Fibroblast of the conjunctiva (primary cell): ENCODE measurements around the gene PDIA2.
"Not testable (repeated sequence)": the region's sequence is repeated elsewhere in the genome, so short reads cannot be mapped to it uniquely, and the experiment has no call there.

Experiments used
- DNase-seq: peaks from one replicate; pipeline ENCODE4 v3.0.0-alpha.2; 2010; ENCODE audit warnings: low read depth

The PDIA2 gene

GRCh38 chr16:263944-264343 lies 19.0 kb upstream of the PDIA2 start:
- DNase-seq = no peak

DNA sequence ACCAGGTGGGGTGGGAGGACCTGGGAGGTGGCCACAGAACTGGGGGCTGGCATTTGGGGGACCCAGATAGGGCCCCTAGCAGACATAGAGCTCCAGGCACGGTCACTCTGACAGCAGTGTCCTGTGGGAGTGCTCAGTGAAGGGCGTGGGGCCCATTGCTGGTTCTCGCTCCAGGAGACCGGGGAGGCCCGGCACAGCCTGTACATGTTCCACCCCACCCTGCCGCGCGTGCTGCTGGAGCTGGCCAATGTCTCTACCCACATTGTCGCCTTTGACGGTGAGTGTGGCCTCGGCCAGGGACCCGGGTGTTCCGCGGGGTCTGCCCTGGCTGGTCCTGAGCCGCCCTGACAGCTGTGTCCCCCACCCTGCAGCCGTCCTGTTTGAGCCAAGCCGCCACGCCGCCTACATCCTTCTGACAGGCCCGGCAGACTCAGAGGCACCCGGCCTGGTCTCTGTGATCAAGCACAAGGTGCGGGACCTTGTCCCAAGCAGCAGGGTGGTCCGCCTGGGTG lies 18.5 kb upstream of the PDIA2 start:
- no peak for DNase-seq

DNA sequence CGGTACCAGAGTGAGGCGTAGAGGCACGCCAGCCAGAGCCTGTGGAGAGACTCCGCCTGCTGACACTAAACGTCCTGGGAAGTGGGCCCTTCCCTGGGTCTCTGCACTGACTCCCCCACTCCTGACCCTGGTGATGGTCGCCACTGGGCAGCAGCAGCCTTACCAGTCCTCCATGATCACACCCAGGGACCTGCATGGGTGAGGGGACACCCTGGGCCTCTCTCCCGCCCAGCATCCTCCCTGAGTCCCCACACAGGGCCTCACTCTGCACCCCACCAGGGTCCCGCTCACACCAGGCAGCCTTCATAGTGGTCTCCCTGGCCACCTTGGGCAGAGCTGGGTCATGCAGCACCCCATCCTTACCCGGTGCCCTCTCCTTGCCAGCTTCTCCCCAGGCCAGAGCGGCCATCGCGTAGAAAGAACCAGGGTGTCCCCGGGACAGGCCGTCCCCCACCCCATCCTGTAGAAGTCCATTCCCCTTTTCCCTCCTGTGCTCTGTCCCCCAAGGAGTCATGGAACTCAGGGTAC lies 17.9 kb upstream of the PDIA2 start:
- no peak for DNase-seq

- DNase-seq = no peak
Measured at GRCh38 chr16:265711-266110, 17.3 kb upstream of the PDIA2 start.

- no peak for DNase-seq
Measured at GRCh38 chr16:266258-267164, 16.5 kb upstream of the PDIA2 start.

DNA sequence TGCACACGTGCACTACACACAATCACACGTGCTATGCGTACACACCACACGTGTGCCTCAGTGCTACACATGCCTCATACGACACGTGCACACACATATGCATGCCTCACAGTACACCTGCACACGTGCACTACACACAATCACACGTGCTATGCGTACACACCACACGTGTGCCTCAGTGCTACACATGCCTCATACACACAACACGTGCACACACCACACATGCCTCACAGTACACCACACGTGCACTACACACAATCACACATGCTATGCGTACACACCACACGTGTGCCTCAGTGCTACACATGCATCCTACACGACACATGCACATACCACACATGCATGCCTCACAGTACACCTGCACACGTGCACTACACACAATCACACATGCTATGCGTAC lies 15.4 kb upstream of the PDIA2 start:
- DNase-seq = not testable (repeated sequence)

GRCh38 chr16:268141-269053 lies 14.6 kb upstream of the PDIA2 start:
- DNase-seq = no peak

DNA sequence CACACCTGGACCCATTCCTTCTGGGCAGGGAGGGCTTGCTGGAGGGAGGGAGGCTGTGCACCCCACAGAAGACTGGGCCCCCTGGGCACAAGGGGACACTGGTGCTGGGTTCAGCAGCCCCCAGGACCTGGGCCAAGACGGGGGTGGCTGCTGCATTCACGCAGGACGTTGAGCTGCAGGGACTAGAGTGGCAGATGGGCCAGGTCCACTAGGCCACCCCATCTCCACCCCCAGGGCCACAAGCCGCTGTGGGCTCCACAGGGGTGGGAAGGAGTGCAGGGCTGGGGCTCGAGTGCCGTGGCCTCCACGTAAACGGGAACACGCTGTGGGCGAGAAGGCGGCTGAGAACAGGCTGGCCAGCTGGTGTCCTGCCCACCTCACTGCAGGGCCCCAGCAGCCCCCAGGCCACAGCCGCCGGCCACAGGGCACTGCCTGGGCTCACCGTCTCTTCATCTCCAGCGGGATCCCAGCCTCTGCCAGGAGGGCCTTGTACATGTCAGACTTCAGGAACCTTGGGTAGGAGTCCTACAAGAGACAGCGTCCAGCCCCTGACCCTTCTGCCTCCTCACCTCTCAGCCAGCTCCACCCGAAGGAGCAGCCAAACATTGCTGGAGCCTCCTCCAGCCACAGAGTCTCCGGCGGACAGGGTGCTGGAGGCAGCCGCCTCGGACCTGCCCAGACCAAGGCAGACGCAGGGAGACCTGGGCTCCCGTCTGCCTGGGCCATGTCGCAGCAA lies 13.7 kb upstream of the PDIA2 start:
- DNase-seq = no peak

- DNase-seq = no peak
Measured at GRCh38 chr16:270381-271255, 12.3 kb upstream of the PDIA2 start.

GRCh38 chr16:272633-273546 lies 10.1 kb upstream of the PDIA2 start:
- no peak for DNase-seq

- no peak for DNase-seq
Measured at GRCh38 chr16:273547-274421, 9.2 kb upstream of the PDIA2 start.

- DNase-seq = no peak
Measured at GRCh38 chr16:275041-275641, 7.8 kb upstream of the PDIA2 start.

GRCh38 chr16:275786-276232 lies 7.2 kb upstream of the PDIA2 start, which contains the start of gene RGS11:
RGS11 (minus strand) TSS chr16:275944; CDS start chr16:275911, 33 bp downstream.
- no peak for DNase-seq

- DNase-seq = no peak
Measured at GRCh38 chr16:276426-277077, 6.4 kb upstream of the PDIA2 start.

GRCh38 chr16:278863-279366 lies 4.0 kb upstream of the PDIA2 start:
- DNase-seq = no peak

GRCh38 chr16:279531-279930 lies 3.4 kb upstream of the PDIA2 start:
- no peak for DNase-seq

GRCh38 chr16:280005-280460 lies 2.9 kb upstream of the PDIA2 start:
- DNase-seq = no peak
